Activated CD8-positive, alpha-beta memory T cell treated with anti-CD3 and anti-CD28 coated beads for 48 hours (primary cell): ENCODE data around the gene ZNF507.
"Not testable (repeated sequence)": the region's sequence is repeated elsewhere in the genome, so short reads cannot be mapped to it uniquely, and the experiment has no call there.

Experiments used
- DNase-seq, 3 experiments: peaks; one replicate each; pipeline ENCODE4 v3.0.0-alpha.2; 2020; ENCODE audit warnings: low read depth in 2 of 3, low spot score in 2 of 3

ZNF507 gene

GRCh38 chr19:32406161-32407003 lies 61.0 kb downstream of the ZNF507 start:
- DNase-seq, result no peak

- DNase-seq, result no peak
Measured at GRCh38 chr19:32407004-32407992, 61.9 kb downstream of the ZNF507 start.

GRCh38 chr19:32415246-32415645 lies 69.8 kb downstream of the ZNF507 start:
- DNase-seq, result no peak

- no peak for DNase-seq
Measured at GRCh38 chr19:32415669-32416068, 70.3 kb downstream of the ZNF507 start.

GRCh38 chr19:32416749-32417456 lies 71.5 kb downstream of the ZNF507 start:
- DNase-seq, result no peak

- DNase-seq, result no peak
Measured at GRCh38 chr19:32418155-32418554, 72.7 kb downstream of the ZNF507 start.

- no peak for DNase-seq
Measured at GRCh38 chr19:32421589-32422361, 76.4 kb downstream of the ZNF507 start.

- DNase-seq, result no peak
Measured at GRCh38 chr19:32422435-32422834, 77.0 kb downstream of the ZNF507 start.

- not testable (repeated sequence) for DNase-seq
Measured at GRCh38 chr19:32423944-32424343, 78.5 kb downstream of the ZNF507 start.

GRCh38 chr19:32427536-32427935 lies 82.1 kb downstream of the ZNF507 start:
- DNase-seq, result no peak

GRCh38 chr19:32436692-32437091 lies 91.3 kb downstream of the ZNF507 start:
- no peak for DNase-seq

- DNase-seq, result no peak
Measured at GRCh38 chr19:32437096-32437495, 91.7 kb downstream of the ZNF507 start.
